GM12891 (cell line): ENCODE data around the gene NEDD8.

Experiments
- POLR2A ChIP-seq: IDR thresholded peaks from 2 replicates; pipeline ENCODE4 v1.6.1; 2011; ENCODE audit warnings: low read depth, low read length, control low read depth
- POLR2AphosphoS5 ChIP-seq: IDR thresholded peaks from 2 replicates; pipeline ENCODE4 v1.6.1; 2011; ENCODE audit warnings: low read depth, low read length, control low read depth
- SPI1 ChIP-seq: IDR thresholded peaks from 2 replicates; pipeline ENCODE4 v1.6.1; 2011; ENCODE audit warnings: low read depth, low read length, control low read depth

- TF ChIP-seq POLR2A, result no peak
- TF ChIP-seq SPI1, result no peak
- TF ChIP-seq POLR2AphosphoS5, result no peak
These were observed 6.0 kb upstream of the NEDD8 start for GRCh38 chr14:24238123-24238522.
